ENCODE data around the gene HSBP1L1. TPM values are rescaled to one million over a fixed set of nuclear protein-coding genes. Genes with fewer than 3 reads are reported as not detected.

Gene HSBP1L1
- total RNA-seq, 1 experiment from 2014 or later: not detected

DNA sequence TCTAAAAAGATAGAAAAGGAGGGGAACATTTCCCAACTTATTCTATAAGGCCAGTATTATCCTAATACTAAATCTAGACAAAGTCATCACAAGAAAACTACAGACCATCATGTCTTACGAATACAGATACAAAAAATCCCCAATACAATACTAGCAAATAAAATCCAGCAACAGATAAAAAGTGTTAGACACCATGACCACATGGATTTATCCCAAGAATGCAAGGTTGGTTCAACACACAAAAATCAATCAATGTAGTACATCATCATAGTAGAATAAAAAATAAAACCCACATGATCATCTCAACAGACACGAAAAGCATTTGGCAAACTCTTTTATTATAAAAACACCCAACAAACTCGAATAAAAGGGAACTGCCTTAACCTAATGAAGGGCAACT is 31.5 kb upstream of the HSBP1L1 start:
- H2AFZ ChIP-seq (ENCODE audit: low read length): no peak overlapping the region
- H2BK120ac ChIP-seq (ENCODE audit: low read depth, low read length, poor library complexity, severe bottlenecking): no peak overlapping the region
- H3K23ac ChIP-seq (ENCODE audit: insufficient read length, low read depth, low read length): no peak overlapping the region
- no peak overlapping the region for H2BK15ac ChIP-seq (ENCODE audit: low read depth, low read length)
- H3K4me1 Mint-ChIP-seq: peaks cover 2 to 8% of the 10 kb centered on the region in 2 experiments; a peak in 3 of 4 replicates
- no peak overlapping the region for H2BK5ac ChIP-seq (ENCODE audit: insufficient read length, low read length)
- peaks cover 14 to 61% (median 32%) of the 10 kb centered on the region in 3 experiments for H3K36me3 Mint-ChIP-seq (ENCODE audit: insufficient read depth in 1 of 3, low read depth in 3 of 3)
- no peak overlapping the region for H2BK12ac ChIP-seq (ENCODE audit: insufficient read length, low read depth, low read length)
- no peaks in the 10 kb centered on the region for H3K4me1 ChIP-seq (ENCODE audit: insufficient read depth, low read length)
- no peak overlapping the region for H3K18ac ChIP-seq (ENCODE audit: insufficient read length, low read depth, low read length)
- no CpG with 5 or more reads among the region's 3 CpGs for WGBS (ENCODE audit: extremely low coverage, insufficient read length, low lambda C conversion rate)
- no peaks in the 10 kb centered on the region for H3K23me2 ChIP-seq (ENCODE audit: insufficient read length, low read depth, low read length, poor library complexity, severe bottlenecking)
- no peaks in the 10 kb centered on the region; the same call in 1 of the 2 replicates for H3K27me3 ChIP-seq (ENCODE audit: insufficient read depth, low read length)
- H3K27ac Mint-ChIP-seq: no peak overlapping the region
- no peak overlapping the region for H4K5ac ChIP-seq (ENCODE audit: insufficient read length, low read depth, low read length)
- H3K9ac ChIP-seq (ENCODE audit: extremely low read depth, insufficient read length, low read length): no peak overlapping the region
- no peak overlapping the region for H4K8ac ChIP-seq (replicated peaks; ENCODE audit: insufficient read length, low read depth, low read length)
- no peak for TF ChIP-seq CTCF (conservative IDR thresholded peaks at IDR 0.05)
- no peak overlapping the region for H3T11ph ChIP-seq (ENCODE audit: low read length)
- H3K14ac ChIP-seq (ENCODE audit: insufficient read depth, low read length): no peak overlapping the region
- no peak overlapping the region for H2BK20ac ChIP-seq (ENCODE audit: low read depth, low read length, poor library complexity, severe bottlenecking)
- no peak overlapping the region for H3K4me3 Mint-ChIP-seq
- peaks cover 5% of the 10 kb centered on the region for H3K9me3 ChIP-seq (ENCODE audit: control insufficient read depth, low read depth, low read length)
- H3K79me1 ChIP-seq (ENCODE audit: insufficient read depth, low read depth, low read length, poor library complexity, severe bottlenecking): no peaks in the 10 kb centered on the region
- peaks cover 7% of the 10 kb centered on the region; the same call in 1 of the 2 replicates for H3K27me3 Mint-ChIP-seq (ENCODE audit: low read depth)
- H3K27ac ChIP-seq (ENCODE audit: insufficient read length, low read depth, low read length): no peak overlapping the region
- peaks cover 37 to 44% of the 10 kb centered on the region in 2 experiments for H3K9me3 Mint-ChIP-seq
- no peak overlapping the region for H3K56ac ChIP-seq (ENCODE audit: insufficient read length, low read depth, low read length)
- no peaks in the 10 kb centered on the region for H3K79me2 ChIP-seq (ENCODE audit: insufficient read depth, low read length)
- H3K4me2 ChIP-seq (ENCODE audit: insufficient read depth, insufficient read length, low read length): no peak overlapping the region
- H4K20me1 ChIP-seq (ENCODE audit: control insufficient read depth, insufficient read depth, insufficient read length): peaks cover 3% of the 10 kb centered on the region
- no peak overlapping the region for H3K4ac ChIP-seq (ENCODE audit: low read depth, low read length)
- no peak for DNase-seq
- no peak overlapping the region for H2AK5ac ChIP-seq (ENCODE audit: insufficient read length, low read length)
- H4K91ac ChIP-seq (ENCODE audit: insufficient read length, low read depth, low read length): no peak overlapping the region
